ENCODE data around the gene SENP5.

The SENP5 gene

GRCh38 chr3:196889844-196890708 lies 22.4 kb downstream of the SENP5 start:
- Histone ChIP-seq H3F3A (ENCODE audit: insufficient read depth) (no peaks in the 10 kb centered on the region), H3K79me2 (ENCODE audit: insufficient read depth, low read length) (peaks cover 63% of the 10 kb centered on the region), H2AFZ (ENCODE audit: low read depth, low read length, severe bottlenecking) (no peak overlapping the region), H3K36me3 (ENCODE audit: low read length) (no peaks in the 10 kb centered on the region), H3K27ac (ENCODE audit: low read depth, low read length) (no peak overlapping the region), H3K4me2 (ENCODE audit: low read depth, low read length, poor library complexity, severe bottlenecking) (no peak overlapping the region), H3K9me2 (replicated peaks; ENCODE audit: insufficient read depth, low read length) (no peaks in the 10 kb centered on the region), H3K4me3 (ENCODE audit: insufficient read depth, low read length, poor library complexity, severe bottlenecking) (no peak overlapping the region), H3K9ac (ENCODE audit: low read length) (no peak overlapping the region), H4K20me1 (ENCODE audit: low read depth, low read length) (no peaks in the 10 kb centered on the region), H3K9me3 (ENCODE audit: insufficient read depth, low read length) (no peaks in the 10 kb centered on the region), H3K27me3 (ENCODE audit: low read length) (no peaks in the 10 kb centered on the region)
- TF ChIP-seq EZH2phosphoT487 (conservative IDR thresholded peaks at IDR 0.05; ENCODE audit: low read length) (no peak), CTCF (IDR thresholded peaks at IDR 0.05; ENCODE audit: insufficient read depth, low read length, poor library complexity, severe bottlenecking) (no peak)

- no peak overlapping the region for H3K4me2 ChIP-seq (ENCODE audit: low read depth, low read length, poor library complexity, severe bottlenecking)
- H3K27me3 ChIP-seq (ENCODE audit: low read length), result no peaks in the 10 kb centered on the region
- H3K79me2 ChIP-seq (ENCODE audit: insufficient read depth, low read length), result peaks cover 64% of the 10 kb centered on the region
- no peak overlapping the region for H2AFZ ChIP-seq (ENCODE audit: low read depth, low read length, severe bottlenecking)
- H3K36me3 ChIP-seq (ENCODE audit: low read length), result peaks cover 3% of the 10 kb centered on the region; the same call in 1 of the 2 replicates
- no peak overlapping the region for H3K4me3 ChIP-seq (ENCODE audit: insufficient read depth, low read length, poor library complexity, severe bottlenecking)
- H3K9me3 ChIP-seq (ENCODE audit: insufficient read depth, low read length), result no peaks in the 10 kb centered on the region
- H3K9me2 ChIP-seq (replicated peaks; ENCODE audit: insufficient read depth, low read length), result no peaks in the 10 kb centered on the region
- TF ChIP-seq CTCF (IDR thresholded peaks at IDR 0.05; ENCODE audit: insufficient read depth, low read length, poor library complexity, severe bottlenecking) (no peak), EZH2phosphoT487 (conservative IDR thresholded peaks at IDR 0.05; ENCODE audit: low read length) (no peak)
- no peak overlapping the region for H3K27ac ChIP-seq (ENCODE audit: low read depth, low read length)
- peaks cover 3% of the 10 kb centered on the region; the same call in 1 of the 2 replicates for H4K20me1 ChIP-seq (ENCODE audit: low read depth, low read length)
- peaks cover 6% of the 10 kb centered on the region; the same call in 1 of the 2 replicates for H3F3A ChIP-seq (ENCODE audit: insufficient read depth)
- H3K9ac ChIP-seq (ENCODE audit: low read length), result no peak overlapping the region
Observed at GRCh38 chr3:196894557-196895295, 27.0 kb downstream of the SENP5 start.

- H4K20me1 ChIP-seq (ENCODE audit: low read depth, low read length), result peaks cover 3% of the 10 kb centered on the region; the same call in 1 of the 2 replicates
- H3K79me2 ChIP-seq (ENCODE audit: insufficient read depth, low read length), result peaks cover 57% of the 10 kb centered on the region
- H3K9me3 ChIP-seq (ENCODE audit: insufficient read depth, low read length), result no peaks in the 10 kb centered on the region
- no peaks in the 10 kb centered on the region for H3K9me2 ChIP-seq (replicated peaks; ENCODE audit: insufficient read depth, low read length)
- H3K36me3 ChIP-seq (ENCODE audit: low read length), result peaks cover 11% of the 10 kb centered on the region; the same call in 1 of the 2 replicates
- H2AFZ ChIP-seq (ENCODE audit: low read depth, low read length, severe bottlenecking), result no peak overlapping the region
- peaks cover 7% of the 10 kb centered on the region; the same call in 1 of the 2 replicates for H3F3A ChIP-seq (ENCODE audit: insufficient read depth)
- no peak for TF ChIP-seq CTCF (IDR thresholded peaks at IDR 0.05; ENCODE audit: insufficient read depth, low read length, poor library complexity, severe bottlenecking)
- no peak for TF ChIP-seq EZH2phosphoT487 (conservative IDR thresholded peaks at IDR 0.05; ENCODE audit: low read length)
- H3K27me3 ChIP-seq (ENCODE audit: low read length), result no peaks in the 10 kb centered on the region
- H3K4me3 ChIP-seq (ENCODE audit: insufficient read depth, low read length, poor library complexity, severe bottlenecking), result no peak overlapping the region
- H3K4me2 ChIP-seq (ENCODE audit: low read depth, low read length, poor library complexity, severe bottlenecking), result no peak overlapping the region
- no peak overlapping the region for H3K9ac ChIP-seq (ENCODE audit: low read length)
- H3K27ac ChIP-seq (ENCODE audit: low read depth, low read length), result no peak overlapping the region
Observed at GRCh38 chr3:196896229-196896628, 28.5 kb downstream of the SENP5 start.

Measured in SU-DHL-6 (cell line).